Caco-2 (cell line): ENCODE measurements around the gene RIIAD1. TPM values are rescaled to one million over a fixed set of nuclear protein-coding genes. Genes with fewer than 3 reads are reported as not detected.
A peak's percentile ranks its signal among the peaks of the same experiment; 100 is the strongest.

Experiments used
- BruUV-seq: library from RNA; stranded (reverse); fragments of 400-500 nt; replicated peaks from 2 replicates; lab custom pipeline; 2021; lab: Mats Ljungman, UMichigan
- CTCF ChIA-PET: fragments of 300-600 bp; sonication (Branson Sonifier 250); formaldehyde crosslinking; loops from one replicate; lab custom pipeline; 2022; ENCODE audit warnings: antibody characterized with exemption; lab: Charles Lee
- POLR2A ChIA-PET: fragments of 300-600 bp; sonication (Branson Sonifier 250); formaldehyde crosslinking; loops from one replicate; lab custom pipeline; 2022; ENCODE audit warnings: antibody characterized with exemption; lab: Charles Lee
- DNase-seq, 2 experiments: peaks; one replicate each; pipeline versions ENCODE4 v3.0.0 to v3.0.0-alpha.2; 2020 to 2022
- H3K27me3 ChIP-seq: replicated peaks from 2 replicates; pipeline ENCODE4 v1.6.0; 2011; ENCODE audit warnings: low read length; ENCODE audit not compliant: control insufficient read depth, insufficient read depth
- H3K36me3 ChIP-seq: 2 replicates; pipeline ENCODE4 v1.5.1; 2011; ENCODE audit warnings: low read length; ENCODE audit not compliant: control insufficient read depth, insufficient read depth
- H3K4me1 ChIP-seq: fragments of 250-450 bp; sonication (Bioruptor Pico); 2 replicates; pipeline ENCODE4 v1.5.1; 2020; ENCODE audit warnings: mild to moderate bottlenecking
- H3K4me3 ChIP-seq: 2 replicates; pipeline ENCODE4 v1.5.1; 2011; ENCODE audit warnings: low read depth, mild to moderate bottlenecking, control low read depth, low read length
- H3K9me3 ChIP-seq: fragments of 250-450 bp; sonication (Bioruptor Pico); 2 replicates; pipeline ENCODE4 v1.5.1; 2020; ENCODE audit warnings: mild to moderate bottlenecking, moderate library complexity
- H3K27ac Mint-ChIP-seq: one replicate; pipeline ENCODE4 v1.8.0; 2022; ENCODE audit warnings: mixed read lengths; ENCODE audit not compliant: unreplicated experiment
- H3K27me3 Mint-ChIP-seq: one replicate; pipeline ENCODE4 v1.8.0; 2022; ENCODE audit warnings: mixed read lengths; ENCODE audit not compliant: insufficient read depth, unreplicated experiment
- H3K36me3 Mint-ChIP-seq: one replicate; pipeline ENCODE4 v1.8.0; 2022; ENCODE audit warnings: mild to moderate bottlenecking, mixed read lengths; ENCODE audit not compliant: insufficient read depth, unreplicated experiment
- H3K4me1 Mint-ChIP-seq: one replicate; pipeline ENCODE4 v1.8.0; 2022; ENCODE audit warnings: low read depth, mixed read lengths; ENCODE audit not compliant: unreplicated experiment
- H3K4me3 Mint-ChIP-seq: one replicate; pipeline ENCODE4 v1.8.0; 2022; ENCODE audit warnings: mild to moderate bottlenecking, moderate library complexity, mixed read lengths; ENCODE audit not compliant: unreplicated experiment
- H3K9me3 Mint-ChIP-seq: one replicate; pipeline ENCODE4 v1.8.0; 2022; ENCODE audit warnings: mixed read lengths; ENCODE audit not compliant: unreplicated experiment
- intact Hi-C: fragments of 100-400 bp; cut with micrococcal nuclease; formaldehyde crosslinking; loops from one replicate; pipeline ENCODE4 v1.10.0; 2022; ENCODE audit not compliant: unreplicated experiment
- total RNA-seq: library from RNA; stranded (reverse); gene quantifications from 2 replicates; pipeline ENCODE4 v1.2.3, GENCODE V29; 2022
- TF ChIP-seq, protein P1 (sequence below), 2 experiments: fragments of 200-600 bp in 1 of 2; IDR thresholded peaks; 1 replicate in 1 of 2; 2 replicates in 1 of 2; pipeline versions ENCODE4 v1.5.1 to v1.8.0; 2011 to 2022; ENCODE audit warnings: antibody characterized with exemption in 1 of 2, control low read depth in 1 of 2, inconsistent platforms in 1 of 2, low read depth in 1 of 2, low read length in 1 of 2, mild to moderate bottlenecking in 1 of 2, moderate library complexity in 1 of 2; ENCODE audit not compliant: insufficient read depth in 1 of 2, severe bottlenecking in 1 of 2, unreplicated experiment in 1 of 2

RIIAD1 gene
- total RNA-seq, 1 experiment from 2014 or later, result 1.0 TPM

DNA sequence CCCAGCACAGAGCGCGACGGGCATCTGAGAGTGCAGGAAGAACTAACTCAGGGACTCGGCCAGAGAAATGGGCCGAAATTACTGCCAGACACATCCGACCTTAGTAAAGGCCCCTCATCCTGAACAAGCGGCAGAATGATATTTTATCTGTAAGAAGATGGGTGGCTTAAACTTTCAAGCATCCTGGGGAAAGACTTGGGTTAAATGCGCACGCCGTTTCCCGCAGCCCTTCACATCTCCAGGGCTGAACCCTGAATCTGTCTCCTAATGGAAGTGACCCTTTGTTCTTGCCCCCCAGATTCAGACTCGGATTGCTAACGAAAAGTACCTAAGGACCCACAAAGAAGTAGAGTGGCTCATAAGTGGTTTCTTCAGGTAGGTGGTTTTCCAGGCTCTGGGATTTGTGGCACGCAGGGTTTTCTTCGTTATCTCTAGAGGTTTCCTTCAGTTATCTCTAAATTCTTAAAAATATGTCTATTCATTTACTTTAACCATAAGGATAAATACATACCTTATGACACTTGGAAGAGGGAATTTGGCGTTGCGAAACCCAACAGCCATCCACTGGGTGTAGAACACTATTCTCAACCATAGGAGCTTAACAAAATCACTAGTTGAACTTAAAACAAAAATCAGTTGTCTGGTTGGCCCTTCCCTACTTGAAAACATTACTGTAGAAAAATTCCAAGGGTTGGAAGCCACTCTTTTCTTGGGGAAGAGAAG lies 627 bp downstream of the RIIAD1 start:
- Mint-ChIP-seq H3K9me3 (no peaks in the 10 kb centered on the region), H3K27ac (no peak overlapping the region), H3K36me3 (no peaks in the 10 kb centered on the region), H3K4me1 (peaks cover 28% of the 10 kb centered on the region), H3K27me3 (peaks cover 2% of the 10 kb centered on the region), H3K4me3 (peak overlapping the region; percentile 68)
- no peaks in the 10 kb centered on the region for H3K27me3 ChIP-seq
- peaks cover 35% of the 10 kb centered on the region for H3K4me1 ChIP-seq
- CTCF ChIA-PET, result interaction anchor here (1.2 kb wide), 1 partner anchor 13 kb away, joined by 3 read pairs; no protein-coding TSS in a partner anchor
- TF ChIP-seq, protein P1, sequence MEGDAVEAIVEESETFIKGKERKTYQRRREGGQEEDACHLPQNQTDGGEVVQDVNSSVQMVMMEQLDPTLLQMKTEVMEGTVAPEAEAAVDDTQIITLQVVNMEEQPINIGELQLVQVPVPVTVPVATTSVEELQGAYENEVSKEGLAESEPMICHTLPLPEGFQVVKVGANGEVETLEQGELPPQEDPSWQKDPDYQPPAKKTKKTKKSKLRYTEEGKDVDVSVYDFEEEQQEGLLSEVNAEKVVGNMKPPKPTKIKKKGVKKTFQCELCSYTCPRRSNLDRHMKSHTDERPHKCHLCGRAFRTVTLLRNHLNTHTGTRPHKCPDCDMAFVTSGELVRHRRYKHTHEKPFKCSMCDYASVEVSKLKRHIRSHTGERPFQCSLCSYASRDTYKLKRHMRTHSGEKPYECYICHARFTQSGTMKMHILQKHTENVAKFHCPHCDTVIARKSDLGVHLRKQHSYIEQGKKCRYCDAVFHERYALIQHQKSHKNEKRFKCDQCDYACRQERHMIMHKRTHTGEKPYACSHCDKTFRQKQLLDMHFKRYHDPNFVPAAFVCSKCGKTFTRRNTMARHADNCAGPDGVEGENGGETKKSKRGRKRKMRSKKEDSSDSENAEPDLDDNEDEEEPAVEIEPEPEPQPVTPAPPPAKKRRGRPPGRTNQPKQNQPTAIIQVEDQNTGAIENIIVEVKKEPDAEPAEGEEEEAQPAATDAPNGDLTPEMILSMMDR (IDR thresholded peaks at IDR 0.05; ENCODE audit: insufficient read depth in 1 of 2, low read depth in 1 of 2, low read length in 1 of 2, severe bottlenecking in 1 of 2, unreplicated experiment in 1 of 2), result no peak
- no peak for DNase-seq
- POLR2A ChIA-PET, result no interaction called here
- no peaks in the 10 kb centered on the region for H3K9me3 ChIP-seq
- H3K36me3 ChIP-seq, result no peaks in the 10 kb centered on the region
- BruUV-seq, result no TSS peak
- H3K4me3 ChIP-seq, result peak overlapping the region; percentile 31
- intact Hi-C loops, result no loop called here

DNA sequence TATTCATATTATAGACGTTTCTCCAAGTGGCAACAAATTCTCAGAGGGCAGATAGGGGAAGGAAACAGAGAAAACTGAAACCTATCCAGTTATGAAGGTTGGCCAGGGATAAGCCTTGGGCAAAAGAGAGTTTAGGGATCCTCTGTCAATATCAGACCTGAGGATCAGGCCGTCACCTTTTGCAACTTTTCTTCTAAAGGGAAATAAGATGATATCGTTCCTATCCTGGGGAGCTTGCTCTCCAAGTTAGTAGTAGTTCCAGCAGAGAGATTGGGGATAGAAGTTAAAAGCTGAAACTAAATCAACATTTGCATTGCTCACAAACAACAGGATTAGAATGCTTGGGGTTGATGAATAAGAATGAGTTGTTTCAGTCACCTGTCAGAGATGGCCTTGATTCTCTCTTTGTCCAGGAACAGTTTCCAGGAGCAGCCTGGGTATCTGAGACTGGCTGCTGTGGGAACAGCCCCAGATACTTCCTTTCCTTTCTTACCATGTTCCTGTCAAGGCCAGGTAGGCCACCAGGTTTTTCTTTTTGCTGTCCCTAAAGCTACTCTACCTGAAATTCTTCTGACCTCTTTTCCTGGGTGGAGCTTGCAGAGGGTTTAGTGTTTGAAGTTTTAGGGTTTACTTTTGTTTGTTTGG lies 2.5 kb downstream of the RIIAD1 start:
- BruUV-seq, result no TSS peak
- peak overlapping the region; percentile 15 for H3K4me3 Mint-ChIP-seq
- Histone ChIP-seq H3K9me3 (no peaks in the 10 kb centered on the region), H3K4me1 (peaks cover 35% of the 10 kb centered on the region), H3K4me3 (no peak overlapping the region), H3K27me3 (no peaks in the 10 kb centered on the region), H3K36me3 (no peaks in the 10 kb centered on the region)
- TF ChIP-seq, protein P1 (IDR thresholded peaks at IDR 0.05; ENCODE audit: insufficient read depth in 1 of 2, low read depth in 1 of 2, low read length in 1 of 2, severe bottlenecking in 1 of 2, unreplicated experiment in 1 of 2), result no peak
- H3K9me3 Mint-ChIP-seq, result no peaks in the 10 kb centered on the region
- no peaks in the 10 kb centered on the region for H3K27me3 Mint-ChIP-seq
- intact Hi-C loops, result no loop called here
- H3K27ac Mint-ChIP-seq, result no peak overlapping the region
- peaks cover 16% of the 10 kb centered on the region for H3K4me1 Mint-ChIP-seq
- DNase-seq, result no peak
- CTCF ChIA-PET, result interaction anchor here (0.7 to 1.4 kb wide), 3 partner anchors 8 to 11 kb away, joined by 3 to 7 read pairs (median 4); no protein-coding TSS in a partner anchor
- no peaks in the 10 kb centered on the region for H3K36me3 Mint-ChIP-seq
- POLR2A ChIA-PET, result interaction anchor here (0.8 kb wide), 1 partner anchor 184 kb away, joined by 3 read pairs; no protein-coding TSS in a partner anchor

DNA sequence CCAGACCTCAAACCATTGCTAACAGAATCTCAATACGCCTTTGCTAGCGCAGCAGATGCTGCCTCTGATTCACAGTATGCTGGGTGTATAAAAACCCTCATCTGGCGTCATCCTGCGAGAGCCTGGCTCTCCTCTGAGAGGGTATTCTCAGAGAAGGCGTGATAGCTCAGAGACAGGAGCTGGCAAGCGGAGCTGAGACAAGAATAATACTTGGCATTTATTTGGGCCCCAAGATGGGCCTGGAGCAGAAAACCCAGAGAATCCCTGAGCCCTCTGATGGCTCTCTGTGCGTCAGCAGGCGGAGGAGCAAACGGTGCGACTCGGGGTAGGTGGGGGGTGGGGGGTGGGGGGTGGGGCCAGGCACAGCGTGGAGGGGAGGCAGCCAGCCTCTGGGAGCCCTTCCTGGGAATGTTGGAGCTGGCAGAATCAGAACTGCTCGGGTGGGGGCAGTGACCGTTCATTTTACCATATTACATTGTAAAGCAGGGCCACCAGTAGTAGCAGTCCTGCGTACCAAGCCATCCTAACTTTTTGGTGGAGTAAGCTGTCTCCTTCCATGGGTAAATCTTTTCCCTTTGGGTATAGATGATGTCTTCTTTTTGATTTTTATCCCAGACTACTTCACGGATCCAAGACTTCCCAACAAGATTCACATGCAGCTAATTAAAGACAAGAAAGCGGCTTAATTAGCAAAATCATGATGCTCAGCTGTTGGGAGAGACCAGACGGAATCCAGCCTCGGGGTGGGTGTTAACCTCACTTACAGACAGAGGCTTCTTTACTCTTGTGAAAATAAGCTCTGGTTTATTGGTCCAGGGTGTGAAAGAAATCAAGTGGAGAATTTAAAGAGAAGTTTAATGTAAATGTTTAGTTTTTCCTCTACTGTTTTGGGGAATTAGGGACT lies 7.1 kb downstream of the RIIAD1 start:
- ChIA-PET CTCF (no interaction called here), POLR2A (interaction anchor here (0.6 kb wide), 1 partner anchor 154 kb away, joined by 3 read pairs; no protein-coding TSS in a partner anchor)
- intact Hi-C loops, result no loop called here
- Histone ChIP-seq H3K4me3 (no peak overlapping the region), H3K27me3 (no peaks in the 10 kb centered on the region), H3K9me3 (no peaks in the 10 kb centered on the region), H3K36me3 (no peaks in the 10 kb centered on the region), H3K4me1 (peaks cover 9% of the 10 kb centered on the region)
- TF ChIP-seq, protein P1 (IDR thresholded peaks at IDR 0.05; ENCODE audit: insufficient read depth in 1 of 2, low read depth in 1 of 2, low read length in 1 of 2, severe bottlenecking in 1 of 2, unreplicated experiment in 1 of 2), result no peak
- Mint-ChIP-seq H3K27me3 (no peaks in the 10 kb centered on the region), H3K27ac (no peak overlapping the region), H3K4me3 (no peak overlapping the region), H3K9me3 (no peaks in the 10 kb centered on the region), H3K4me1 (peaks cover 16% of the 10 kb centered on the region), H3K36me3 (no peaks in the 10 kb centered on the region)
- BruUV-seq, result no TSS peak
- DNase-seq, result no peak
